Gastrocnemius medialis (tissue), 4 donors: ENCODE data around the gene ACOXL. TPM values are rescaled to one million over a fixed set of nuclear protein-coding genes. Genes with fewer than 3 reads are reported as not detected.

Experiments used
- ATAC-seq, 2 donors: fragments of 150-250 bp; one replicate each; pipeline ENCODE4 v1.9.1; 2016
- DNase-seq, 2 donors: peaks; one replicate each; pipeline ENCODE4 v3.0.0-alpha.2; 2019
- H3K27ac ChIP-seq, 4 donors: fragments of 200-600 bp; sonication (generic); 1 replicate in 1 of 4; 2 replicates in 3 of 4; pipeline ENCODE4 v1.5.1; 2016 to 2018; ENCODE audit warnings: mild to moderate bottlenecking in 2 of 4, moderate library complexity in 1 of 4
- H3K27me3 ChIP-seq, 3 donors: fragments of 200-600 bp; sonication (generic) in 2 of 3; 1 replicate in 1 of 3; 2 replicates in 2 of 3; pipeline versions ENCODE4 v1.5.1 to v1.6.0; 2016 to 2019; ENCODE audit warnings: mild to moderate bottlenecking in 1 of 3, moderate library complexity in 1 of 3
- H3K36me3 ChIP-seq, 2 donors: fragments of 200-600 bp; sonication (generic) in 1 of 2; one replicate each; pipeline ENCODE4 v1.5.1; 2017 to 2018
- H3K4me1 ChIP-seq, 2 donors: fragments of 200-600 bp; sonication (generic) in 1 of 2; one replicate each; pipeline ENCODE4 v1.5.1; 2016 to 2017; ENCODE audit warnings: mild to moderate bottlenecking in 2 of 2
- H3K4me3 ChIP-seq, 4 donors: fragments of 200-600 bp; sonication (generic) in 3 of 4; 1 replicate in 1 of 4; 2 replicates in 3 of 4; pipeline ENCODE4 v1.5.1; 2016 to 2019; ENCODE audit warnings: mild to moderate bottlenecking in 2 of 4
- H3K9me3 ChIP-seq, 3 donors: fragments of 200-600 bp; sonication (generic) in 2 of 3; 1 replicate in 1 of 3; 2 replicates in 2 of 3; pipeline ENCODE4 v1.5.1; 2016 to 2019
- CTCF ChIP-seq, 5 experiments: fragments of 450-650 bp in 3 of 5; fragments of 200-600 bp in 2 of 5; sonication (generic) in 2 of 5; IDR thresholded peaks in 4 of 5; conservative IDR thresholded peaks in 1 of 5; 1 replicate in 4 of 5; 2 replicates in 1 of 5; pipeline ENCODE4 v1.5.1; 2016 to 2019; ENCODE audit warnings: antibody characterized with exemption in 5 of 5, mild to moderate bottlenecking in 3 of 5, moderate library complexity in 3 of 5
- POLR2A ChIP-seq, 2 donors: fragments of 450-650 bp; IDR thresholded peaks; one replicate each; pipeline ENCODE4 v1.6.1; 2017; ENCODE audit warnings: antibody characterized with exemption in 2 of 2, mild to moderate bottlenecking in 2 of 2, moderate library complexity in 2 of 2
- in situ Hi-C, 4 donors: fragments of 200-750 bp; cut with MboI; loops; one replicate each; pipeline versions ENCODE4 v1.15.0 to v1.8.0; 2017; ENCODE audit warnings: low sequenced_read_pairs in 4 of 4
- intact Hi-C: fragments of 100-400 bp; cut with DNase I; formaldehyde crosslinking; loops from one replicate; pipeline ENCODE4 v1.15.1; 2023; ENCODE audit warnings: low total_unique reads
- total RNA-seq, 4 donors: library from RNA; depleted of rRNA; stranded (reverse); fragments of >200 nt; gene quantifications; one replicate each; pipeline versions ENCODE4 v1.1.0 to v1.2.3, GENCODE V29; 2016

Gene ACOXL
- total RNA-seq, 4 donors from 2014 or later = not detected

- peaks cover 23 to 33% of the 10 kb centered on the region in 2 donors for H3K4me1 ChIP-seq
- intact Hi-C loops = loop anchor here (1.0 to 10.0 kb wide), 4 partner anchors 15 to 582 kb away; no protein-coding TSS in a partner anchor
Measured at GRCh38 chr2:111122631-111123421, 390.5 kb downstream of the ACOXL start.

GRCh38 chr2:111123751-111124150, 391.4 kb downstream of the ACOXL start:
- in situ Hi-C loops (loop anchor here in 3 of 4 donors (25.0 kb wide), 2 partner anchors 564 to 589 kb away; no protein-coding TSS in a partner anchor), intact Hi-C loops (loop anchor here (1.0 to 10.0 kb wide), 4 partner anchors 15 to 581 kb away; no protein-coding TSS in a partner anchor)
- DNase-seq (no peak), ATAC-seq (no peak)
- Histone ChIP-seq H3K36me3 (peaks cover 0 to 22% of the 10 kb centered on the region in 2 donors), H3K27ac (peak overlapping the region in 2 of 4 donors; percentile 88 to 95), H3K27me3 (peaks cover 0 to 2% (median 0%) of the 10 kb centered on the region in 3 donors), H3K9me3 (no peaks in the 10 kb centered on the region), H3K4me3 (no peak overlapping the region), H3K4me1 (peaks cover 23 to 32% of the 10 kb centered on the region in 2 donors)
- TF ChIP-seq POLR2A (IDR thresholded peaks at IDR 0.05) = no peak
- TF ChIP-seq CTCF (IDR thresholded peaks at IDR 0.05 in 4 of 5, conservative IDR thresholded peaks at IDR 0.05 in 1 of 5) = no peak

More at GRCh38 chr2:111122631-111123421, 390.5 kb downstream of the ACOXL start:
- Histone ChIP-seq H3K27me3 (peaks cover 0 to 2% (median 0%) of the 10 kb centered on the region in 3 donors), H3K4me3 (peak overlapping the region; percentile 65 to 82 (median 71)), H3K27ac (peak overlapping the region; percentile 88 to 99 (median 92)), H3K36me3 (peaks cover 0 to 22% of the 10 kb centered on the region in 2 donors), H3K9me3 (no peaks in the 10 kb centered on the region)
- peak; percentile 72 to 86 for DNase-seq
- ATAC-seq = peak; percentile 48 to 51
- TF ChIP-seq CTCF (IDR thresholded peaks at IDR 0.05 in 4 of 5, conservative IDR thresholded peaks at IDR 0.05 in 1 of 5) (peak in 1 of 5 experiments; percentile 16), POLR2A (IDR thresholded peaks at IDR 0.05) (peak in 1 of 2 donors; percentile 98)
- in situ Hi-C loops = loop anchor here in 3 of 4 donors (25.0 kb wide), 2 partner anchors 564 to 589 kb away; no protein-coding TSS in a partner anchor

GRCh38 chr2:111126581-111126980, 394.2 kb downstream of the ACOXL start:
- intact Hi-C loops (loop anchor here (10.0 kb wide), 1 partner anchor 578 kb away; no protein-coding TSS in a partner anchor), in situ Hi-C loops (loop anchor here in 1 of 4 donors (25.0 kb wide), 1 partner anchor 1136 kb away; the partner anchor contains the start of gene ZC3H8)
- Histone ChIP-seq H3K36me3 (peaks cover 0 to 35% of the 10 kb centered on the region in 2 donors), H3K4me1 (peaks cover 14 to 26% of the 10 kb centered on the region in 2 donors), H3K4me3 (no peak overlapping the region), H3K9me3 (no peaks in the 10 kb centered on the region), H3K27ac (no peak overlapping the region), H3K27me3 (no peaks in the 10 kb centered on the region)
- DNase-seq (no peak), ATAC-seq (no peak)
- TF ChIP-seq POLR2A (IDR thresholded peaks at IDR 0.05) (no peak), CTCF (IDR thresholded peaks at IDR 0.05 in 4 of 5, conservative IDR thresholded peaks at IDR 0.05 in 1 of 5) (no peak)

- Histone ChIP-seq H3K27me3 (no peaks in the 10 kb centered on the region), H3K9me3 (no peaks in the 10 kb centered on the region), H3K27ac (no peak overlapping the region), H3K4me1 (peaks cover 14 to 27% of the 10 kb centered on the region in 2 donors), H3K4me3 (no peak overlapping the region), H3K36me3 (peaks cover 0 to 35% of the 10 kb centered on the region in 2 donors)
- in situ Hi-C loops = loop anchor here in 1 of 4 donors (25.0 kb wide), 1 partner anchor 1135 kb away; the partner anchor contains the start of gene ZC3H8
- ATAC-seq (no peak), DNase-seq (no peak)
- TF ChIP-seq CTCF (IDR thresholded peaks at IDR 0.05 in 4 of 5, conservative IDR thresholded peaks at IDR 0.05 in 1 of 5) = no peak
- intact Hi-C loops = loop anchor here (10.0 kb wide), 1 partner anchor 577 kb away; no protein-coding TSS in a partner anchor
Measured at GRCh38 chr2:111127351-111127750, 395.0 kb downstream of the ACOXL start.
